ENCODE data around the gene CFAP52. TPM values are rescaled to one million over a fixed set of nuclear protein-coding genes. Genes with fewer than 3 reads are reported as not detected.
"Not testable (repeated sequence)": the region's sequence is repeated elsewhere in the genome, so short reads cannot be mapped to it uniquely, and the experiment has no call there.

Gene CFAP52
- total RNA-seq, 1 donor from 2014 or later = 11.0 TPM

GRCh38 chr17:9594065-9594464, 17.6 kb downstream of the CFAP52 start:
- Histone ChIP-seq H3K27me3 (ENCODE audit: low read depth) (no peaks in the 10 kb centered on the region), H3K4me1 (no peaks in the 10 kb centered on the region), H3K36me3 (no peaks in the 10 kb centered on the region), H3K27ac (no peak overlapping the region), H3K4me3 (no peak overlapping the region), H3K9me3 (no peaks in the 10 kb centered on the region)
- TF ChIP-seq, protein P1, sequence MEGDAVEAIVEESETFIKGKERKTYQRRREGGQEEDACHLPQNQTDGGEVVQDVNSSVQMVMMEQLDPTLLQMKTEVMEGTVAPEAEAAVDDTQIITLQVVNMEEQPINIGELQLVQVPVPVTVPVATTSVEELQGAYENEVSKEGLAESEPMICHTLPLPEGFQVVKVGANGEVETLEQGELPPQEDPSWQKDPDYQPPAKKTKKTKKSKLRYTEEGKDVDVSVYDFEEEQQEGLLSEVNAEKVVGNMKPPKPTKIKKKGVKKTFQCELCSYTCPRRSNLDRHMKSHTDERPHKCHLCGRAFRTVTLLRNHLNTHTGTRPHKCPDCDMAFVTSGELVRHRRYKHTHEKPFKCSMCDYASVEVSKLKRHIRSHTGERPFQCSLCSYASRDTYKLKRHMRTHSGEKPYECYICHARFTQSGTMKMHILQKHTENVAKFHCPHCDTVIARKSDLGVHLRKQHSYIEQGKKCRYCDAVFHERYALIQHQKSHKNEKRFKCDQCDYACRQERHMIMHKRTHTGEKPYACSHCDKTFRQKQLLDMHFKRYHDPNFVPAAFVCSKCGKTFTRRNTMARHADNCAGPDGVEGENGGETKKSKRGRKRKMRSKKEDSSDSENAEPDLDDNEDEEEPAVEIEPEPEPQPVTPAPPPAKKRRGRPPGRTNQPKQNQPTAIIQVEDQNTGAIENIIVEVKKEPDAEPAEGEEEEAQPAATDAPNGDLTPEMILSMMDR (IDR thresholded peaks at IDR 0.05) = no peak
- no peak for DNase-seq
- ATAC-seq = no peak
- intact Hi-C loops (cut with DNase I) = no loop called here

DNA sequence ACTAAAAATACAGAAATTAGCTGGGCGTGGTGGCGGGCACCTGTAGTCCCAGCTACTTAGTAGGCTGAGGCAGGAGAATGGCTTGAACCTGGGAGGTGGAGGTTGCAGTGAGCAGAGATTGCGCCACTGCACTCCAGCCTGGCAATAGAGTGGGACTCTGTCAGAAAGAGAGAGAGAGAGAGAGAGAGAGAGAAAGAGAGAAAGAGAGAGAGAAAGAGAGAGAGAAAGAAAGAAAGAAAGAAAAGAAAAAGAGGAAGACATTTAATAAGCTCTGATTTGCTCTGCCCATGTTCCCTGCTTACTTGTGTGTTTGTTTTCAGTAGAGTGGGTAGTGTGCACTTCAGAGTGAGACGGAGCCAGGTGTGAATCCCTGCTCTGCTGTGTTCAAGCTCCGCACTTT, 21.2 kb downstream of the CFAP52 start:
- H3K27ac ChIP-seq; ATAC-seq; H3K9me3 ChIP-seq; H3K4me3 ChIP-seq; H3K36me3 ChIP-seq; DNase-seq; intact Hi-C loops (cut with DNase I); H3K27me3 ChIP-seq (ENCODE audit: low read depth); H3K4me1 ChIP-seq: not testable (repeated sequence)

GRCh38 chr17:9598661-9599060, 22.2 kb downstream of the CFAP52 start:
- Histone ChIP-seq H3K9me3 (no peaks in the 10 kb centered on the region), H3K27ac (no peak overlapping the region)
- intact Hi-C loops (cut with DNase I) = no loop called here

GRCh38 chr17:9604583-9604982, 28.1 kb downstream of the CFAP52 start:
- H3K4me1 ChIP-seq; H3K9me3 ChIP-seq; H3K36me3 ChIP-seq; H3K4me3 ChIP-seq; H3K27ac ChIP-seq; intact Hi-C loops (cut with DNase I); DNase-seq; ATAC-seq; H3K27me3 ChIP-seq (ENCODE audit: low read depth): not testable (repeated sequence)

More at GRCh38 chr17:9598661-9599060, 22.2 kb downstream of the CFAP52 start:
- ATAC-seq = no peak
- TF ChIP-seq, protein P1 (IDR thresholded peaks at IDR 0.05) = no peak
- Histone ChIP-seq H3K27me3 (ENCODE audit: low read depth) (no peaks in the 10 kb centered on the region), H3K4me3 (no peak overlapping the region), H3K4me1 (no peaks in the 10 kb centered on the region), H3K36me3 (no peaks in the 10 kb centered on the region)
- no peak for DNase-seq

GRCh38 chr17:9606453-9606852, 30.0 kb downstream of the CFAP52 start:
- Histone ChIP-seq H3K4me1 (no peaks in the 10 kb centered on the region), H3K9me3 (no peaks in the 10 kb centered on the region), H3K27ac (no peak overlapping the region), H3K36me3 (no peaks in the 10 kb centered on the region), H3K27me3 (ENCODE audit: low read depth) (no peaks in the 10 kb centered on the region), H3K4me3 (no peak overlapping the region)
- ATAC-seq (no peak), DNase-seq (no peak)
- TF ChIP-seq, protein P1 (IDR thresholded peaks at IDR 0.05) = no peak
- intact Hi-C loops (cut with DNase I) = no loop called here

- H3K9me3 ChIP-seq; H3K27me3 ChIP-seq (ENCODE audit: low read depth); H3K4me3 ChIP-seq; intact Hi-C loops (cut with DNase I); DNase-seq; ATAC-seq; H3K36me3 ChIP-seq; H3K4me1 ChIP-seq; H3K27ac ChIP-seq: not testable (repeated sequence)
Observed at GRCh38 chr17:9607058-9607457, 30.6 kb downstream of the CFAP52 start.

- DNase-seq (no peak), ATAC-seq (no peak)
- H3K27me3 ChIP-seq (ENCODE audit: low read depth) = no peaks in the 10 kb centered on the region
- H3K4me1 ChIP-seq = no peaks in the 10 kb centered on the region
- intact Hi-C loops (cut with DNase I) = no loop called here
- no peaks in the 10 kb centered on the region for H3K9me3 ChIP-seq
- no peak overlapping the region for H3K4me3 ChIP-seq
- H3K36me3 ChIP-seq = no peaks in the 10 kb centered on the region
- no peak overlapping the region for H3K27ac ChIP-seq
- TF ChIP-seq, protein P1 (IDR thresholded peaks at IDR 0.05) = no peak
Observed at GRCh38 chr17:9611557-9611956, 35.1 kb downstream of the CFAP52 start.

Data from lower lobe of right lung (tissue), 2 donors.